B cell (primary cell): ENCODE results near the gene ITSN2.

Experiments
- CTCF ChIP-seq: fragments of 200-600 bp; IDR thresholded peaks from one replicate; pipeline ENCODE4 v1.8.0; 2022; ENCODE audit warnings: antibody characterized with exemption, mild to moderate bottlenecking
- EZH2 ChIP-seq: IDR thresholded peaks from 2 replicates; pipeline ENCODE4 v1.6.1; 2012; ENCODE audit warnings: borderline replicate concordance, low read depth, mild to moderate bottlenecking, moderate library complexity, low read length; ENCODE audit not compliant: insufficient read depth, poor library complexity, severe bottlenecking

GRCh38 chr2:24394998-24395397 lies 34.7 kb upstream of the ITSN2 start:
- TF ChIP-seq CTCF, result no peak
- TF ChIP-seq EZH2, result no peak
